ENCODE data around the gene UBE2H.

GRCh38 chr7:129857313-129857712 lies 95.4 kb downstream of the UBE2H start:
- TF ChIP-seq CTCF (optimal IDR thresholded peaks at IDR 0.05 in 1 of 3, IDR thresholded peaks at IDR 0.05 in 1 of 3, conservative IDR thresholded peaks at IDR 0.05 in 1 of 3; ENCODE audit: extremely low read depth in 1 of 3, insufficient read depth in 2 of 3, low read length in 3 of 3) (no peak), EZH2 (IDR thresholded peaks at IDR 0.05; ENCODE audit: low read length) (no peak)
